ENCODE measurements around the gene PRDM8.
A peak's percentile ranks its signal among the peaks of the same experiment; 100 is the strongest.

PRDM8 gene

GRCh38 chr4:80213117-80213815 is 16.0 kb downstream of the PRDM8 start:
- Histone ChIP-seq H4K20me1 (ENCODE audit: low read depth, low read length) (no peaks in the 10 kb centered on the region), H3K36me3 (ENCODE audit: low read length) (no peaks in the 10 kb centered on the region), H3K27me3 (ENCODE audit: low read length) (no peaks in the 10 kb centered on the region), H3K79me2 (ENCODE audit: insufficient read depth, low read length) (no peaks in the 10 kb centered on the region), H3K4me2 (ENCODE audit: low read depth, low read length, poor library complexity, severe bottlenecking) (no peak overlapping the region), H2AFZ (ENCODE audit: low read depth, low read length, severe bottlenecking) (no peak overlapping the region), H3K4me3 (ENCODE audit: insufficient read depth, low read length, poor library complexity, severe bottlenecking) (no peak overlapping the region), H3F3A (ENCODE audit: insufficient read depth) (no peaks in the 10 kb centered on the region), H3K27ac (ENCODE audit: low read depth, low read length) (no peak overlapping the region), H3K9ac (ENCODE audit: low read length) (no peak overlapping the region), H3K9me3 (ENCODE audit: insufficient read depth, low read length) (no peaks in the 10 kb centered on the region), H3K9me2 (replicated peaks; ENCODE audit: insufficient read depth, low read length) (no peaks in the 10 kb centered on the region)
- no peak for TF ChIP-seq EZH2phosphoT487 (conservative IDR thresholded peaks at IDR 0.05; ENCODE audit: low read length)

DNA sequence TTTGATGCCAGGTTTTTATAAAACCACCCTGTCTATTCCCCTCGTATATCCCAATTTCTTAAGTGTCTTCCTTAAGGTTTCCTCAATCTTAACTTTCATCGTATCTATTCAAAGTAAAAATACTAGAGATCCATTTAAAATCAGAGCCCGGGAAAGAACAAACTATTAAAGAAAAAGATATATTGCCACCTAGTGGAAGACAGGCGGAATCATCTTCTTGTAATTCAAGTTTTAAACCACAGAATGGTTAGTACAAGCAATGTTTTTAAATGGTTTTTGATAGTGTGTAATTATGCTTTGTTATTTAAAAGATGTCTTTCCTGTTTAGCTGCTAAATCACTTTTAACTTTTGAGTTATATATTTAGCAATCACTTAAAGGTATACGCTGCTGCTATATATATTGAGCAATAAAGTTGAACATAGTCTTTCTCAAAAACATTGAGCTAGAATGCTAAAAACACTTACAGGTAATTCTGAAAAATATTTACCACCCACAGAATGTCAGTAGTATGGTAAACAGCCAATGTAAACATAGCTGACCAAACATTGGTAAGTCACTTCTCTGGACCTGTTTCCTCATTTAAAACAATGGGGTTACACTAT is 18.2 kb downstream of the PRDM8 start:
- H3K9ac ChIP-seq (ENCODE audit: low read length) = no peak overlapping the region
- no peaks in the 10 kb centered on the region for H3F3A ChIP-seq (ENCODE audit: insufficient read depth)
- no peak overlapping the region for H2AFZ ChIP-seq (ENCODE audit: low read depth, low read length, severe bottlenecking)
- H3K27ac ChIP-seq (ENCODE audit: low read depth, low read length) = no peak overlapping the region
- H3K36me3 ChIP-seq (ENCODE audit: low read length) = no peaks in the 10 kb centered on the region
- TF ChIP-seq EZH2phosphoT487 (conservative IDR thresholded peaks at IDR 0.05; ENCODE audit: low read length) (no peak), CTCF (IDR thresholded peaks at IDR 0.05; ENCODE audit: insufficient read depth, low read length, poor library complexity, severe bottlenecking) (peak; percentile 35)
- no peaks in the 10 kb centered on the region for H3K79me2 ChIP-seq (ENCODE audit: insufficient read depth, low read length)
- H3K4me3 ChIP-seq (ENCODE audit: insufficient read depth, low read length, poor library complexity, severe bottlenecking) = no peak overlapping the region
- H3K27me3 ChIP-seq (ENCODE audit: low read length) = no peaks in the 10 kb centered on the region
- H3K4me2 ChIP-seq (ENCODE audit: low read depth, low read length, poor library complexity, severe bottlenecking) = no peak overlapping the region
- no peaks in the 10 kb centered on the region for H4K20me1 ChIP-seq (ENCODE audit: low read depth, low read length)
- H3K9me3 ChIP-seq (ENCODE audit: insufficient read depth, low read length) = no peaks in the 10 kb centered on the region
- H3K9me2 ChIP-seq (replicated peaks; ENCODE audit: insufficient read depth, low read length) = no peaks in the 10 kb centered on the region

DNA sequence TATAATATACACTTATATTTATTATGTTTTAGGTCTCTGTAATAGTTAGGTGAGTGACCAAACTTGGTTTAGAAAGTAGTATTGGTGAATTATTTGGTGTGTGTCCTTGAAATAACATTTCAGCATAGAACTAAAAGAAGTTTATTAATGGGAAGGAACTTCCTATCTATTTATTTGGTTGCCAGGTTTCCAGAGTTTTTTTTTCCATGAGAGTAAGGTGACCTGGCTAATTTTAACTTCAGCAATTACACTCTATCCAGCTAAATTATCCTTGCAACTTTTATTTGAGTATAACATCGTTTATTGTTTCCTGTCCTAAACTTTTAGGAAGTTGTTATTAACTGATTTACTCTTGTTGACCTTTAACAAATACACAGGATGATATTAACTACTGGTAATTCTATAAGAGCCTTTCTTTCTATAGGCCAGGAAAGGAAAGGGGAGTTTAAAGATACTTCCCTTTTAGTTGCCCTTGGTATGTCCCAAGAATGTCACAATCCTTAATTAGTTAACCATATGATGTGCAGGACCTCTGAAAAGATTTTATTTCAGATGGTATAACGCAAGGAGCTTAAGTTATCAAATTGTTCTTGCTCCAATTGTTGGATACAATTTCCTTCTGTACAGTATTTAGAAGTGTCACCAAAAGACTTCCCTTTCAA is 18.9 kb downstream of the PRDM8 start:
- H2AFZ ChIP-seq (ENCODE audit: low read depth, low read length, severe bottlenecking) = no peak overlapping the region
- no peaks in the 10 kb centered on the region for H3K27me3 ChIP-seq (ENCODE audit: low read length)
- H3K27ac ChIP-seq (ENCODE audit: low read depth, low read length) = no peak overlapping the region
- H3K9me2 ChIP-seq (replicated peaks; ENCODE audit: insufficient read depth, low read length) = no peaks in the 10 kb centered on the region
- H3K9ac ChIP-seq (ENCODE audit: low read length) = no peak overlapping the region
- no peaks in the 10 kb centered on the region for H3K36me3 ChIP-seq (ENCODE audit: low read length)
- no peaks in the 10 kb centered on the region for H4K20me1 ChIP-seq (ENCODE audit: low read depth, low read length)
- H3K4me3 ChIP-seq (ENCODE audit: insufficient read depth, low read length, poor library complexity, severe bottlenecking) = no peak overlapping the region
- no peaks in the 10 kb centered on the region for H3F3A ChIP-seq (ENCODE audit: insufficient read depth)
- H3K9me3 ChIP-seq (ENCODE audit: insufficient read depth, low read length) = no peaks in the 10 kb centered on the region
- TF ChIP-seq EZH2phosphoT487 (conservative IDR thresholded peaks at IDR 0.05; ENCODE audit: low read length) = no peak
- TF ChIP-seq CTCF (IDR thresholded peaks at IDR 0.05; ENCODE audit: insufficient read depth, low read length, poor library complexity, severe bottlenecking) = no peak
- no peak overlapping the region for H3K4me2 ChIP-seq (ENCODE audit: low read depth, low read length, poor library complexity, severe bottlenecking)
- H3K79me2 ChIP-seq (ENCODE audit: insufficient read depth, low read length) = no peaks in the 10 kb centered on the region
